ENCODE results near the gene EPS8L3. TPM values are rescaled to one million over a fixed set of nuclear protein-coding genes. Genes with fewer than 3 reads are reported as not detected.

Gene EPS8L3
- total RNA-seq, 4 donors from 2014 or later, result not detected

DNA sequence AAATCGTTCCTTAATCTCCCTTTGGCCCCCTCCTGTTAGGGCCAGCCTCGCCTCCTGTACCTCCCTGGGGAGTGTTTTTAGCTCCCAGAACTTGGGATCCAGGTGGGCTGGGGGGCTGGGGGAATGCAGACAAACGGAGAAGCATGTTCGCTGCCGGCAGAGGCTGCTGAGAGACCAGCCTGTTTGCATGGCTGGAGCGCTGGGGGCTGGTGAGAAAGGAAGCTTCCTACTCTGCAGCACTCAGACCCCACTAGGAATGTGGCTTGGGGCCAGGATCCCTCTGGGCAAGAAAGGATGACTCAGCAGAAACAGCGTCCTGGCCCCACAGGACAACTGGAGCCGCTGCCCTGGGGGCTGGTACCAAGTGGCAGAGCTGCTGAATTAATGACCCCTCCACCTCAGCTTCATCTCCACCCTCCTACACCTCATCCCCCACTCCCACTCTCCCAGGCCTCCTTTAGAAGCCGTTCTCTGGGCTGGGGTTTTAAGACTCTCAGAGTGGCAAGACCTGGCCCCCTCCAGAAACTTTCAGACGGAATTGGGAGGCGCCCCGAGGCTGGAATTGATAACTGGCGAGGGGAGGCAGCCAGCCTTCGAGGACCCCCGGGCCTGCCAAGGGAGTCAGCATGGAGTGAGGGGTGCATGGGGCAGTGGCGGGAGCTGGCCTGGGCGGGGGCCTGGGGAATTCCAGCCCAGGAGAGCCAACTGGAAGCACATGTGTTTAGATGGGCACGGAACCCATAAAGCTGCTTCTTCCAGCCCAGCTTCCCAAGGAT is 28.5 kb upstream of the EPS8L3 start:
- Histone ChIP-seq H3K4me1 (peaks cover 27 to 51% of the 10 kb centered on the region in 2 donors), H3K4me3 (replicated peaks in 1 of 3) (no peak overlapping the region), H3K9me3 (no peaks in the 10 kb centered on the region), H3K27ac (peak overlapping the region; percentile 48 to 76 (median 68)), H3K27me3 (no peaks in the 10 kb centered on the region), H3K36me3 (no peaks in the 10 kb centered on the region)
- WGBS, 2 donors, result 10 to 32% methylated on average over 10 to 18 of the region's 18 CpGs
- TF ChIP-seq POLR2A (IDR thresholded peaks at IDR 0.05), result no peak
- TF ChIP-seq, protein P1, sequence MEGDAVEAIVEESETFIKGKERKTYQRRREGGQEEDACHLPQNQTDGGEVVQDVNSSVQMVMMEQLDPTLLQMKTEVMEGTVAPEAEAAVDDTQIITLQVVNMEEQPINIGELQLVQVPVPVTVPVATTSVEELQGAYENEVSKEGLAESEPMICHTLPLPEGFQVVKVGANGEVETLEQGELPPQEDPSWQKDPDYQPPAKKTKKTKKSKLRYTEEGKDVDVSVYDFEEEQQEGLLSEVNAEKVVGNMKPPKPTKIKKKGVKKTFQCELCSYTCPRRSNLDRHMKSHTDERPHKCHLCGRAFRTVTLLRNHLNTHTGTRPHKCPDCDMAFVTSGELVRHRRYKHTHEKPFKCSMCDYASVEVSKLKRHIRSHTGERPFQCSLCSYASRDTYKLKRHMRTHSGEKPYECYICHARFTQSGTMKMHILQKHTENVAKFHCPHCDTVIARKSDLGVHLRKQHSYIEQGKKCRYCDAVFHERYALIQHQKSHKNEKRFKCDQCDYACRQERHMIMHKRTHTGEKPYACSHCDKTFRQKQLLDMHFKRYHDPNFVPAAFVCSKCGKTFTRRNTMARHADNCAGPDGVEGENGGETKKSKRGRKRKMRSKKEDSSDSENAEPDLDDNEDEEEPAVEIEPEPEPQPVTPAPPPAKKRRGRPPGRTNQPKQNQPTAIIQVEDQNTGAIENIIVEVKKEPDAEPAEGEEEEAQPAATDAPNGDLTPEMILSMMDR (IDR thresholded peaks at IDR 0.05), result peak in 4 of 6 experiments; percentile 61 to 78 (median 72)
- DNase-seq, result peak; percentile 96 to 98
- intact Hi-C loops (cut with DNase I), result no loop called here

DNA sequence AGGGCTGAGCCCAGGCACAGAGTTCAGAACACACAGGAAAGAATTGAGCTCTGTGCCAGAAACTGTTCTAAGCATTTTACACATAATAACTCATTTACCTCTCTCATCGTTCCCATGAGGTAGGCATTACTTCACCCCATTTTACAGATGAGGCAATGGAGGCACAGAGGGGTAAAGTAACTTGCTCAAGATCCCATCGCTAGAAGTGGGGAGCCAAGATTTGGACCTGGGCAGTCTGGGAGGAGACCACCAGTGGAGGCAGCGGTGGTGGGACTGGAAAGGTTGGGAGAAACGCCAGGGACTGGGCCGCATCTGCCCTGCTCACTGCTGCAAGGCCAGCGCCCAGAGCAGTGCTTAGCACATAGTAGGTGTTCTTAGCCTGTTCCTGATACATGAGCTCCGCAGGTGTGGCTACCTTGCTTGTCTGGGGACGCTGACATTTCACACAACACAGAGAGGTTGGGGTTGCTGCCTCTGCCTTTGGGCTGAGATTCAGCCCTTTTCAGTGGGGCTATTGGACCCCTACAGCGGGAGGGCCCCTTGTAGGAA is 27.8 kb upstream of the EPS8L3 start:
- Histone ChIP-seq H3K9me3 (no peaks in the 10 kb centered on the region), H3K36me3 (no peaks in the 10 kb centered on the region), H3K4me3 (replicated peaks in 1 of 3) (no peak overlapping the region), H3K4me1 (peaks cover 25 to 50% of the 10 kb centered on the region in 2 donors), H3K27ac (peak overlapping the region in 2 of 3 donors; percentile 48 to 76), H3K27me3 (no peaks in the 10 kb centered on the region)
- 78 to 84% methylated on average over 7 to 9 of the region's 9 CpGs for WGBS, 2 donors
- TF ChIP-seq, protein P1 (IDR thresholded peaks at IDR 0.05), result no peak
- TF ChIP-seq POLR2A (IDR thresholded peaks at IDR 0.05), result no peak
- DNase-seq, result no peak
- intact Hi-C loops (cut with DNase I), result no loop called here

DNA sequence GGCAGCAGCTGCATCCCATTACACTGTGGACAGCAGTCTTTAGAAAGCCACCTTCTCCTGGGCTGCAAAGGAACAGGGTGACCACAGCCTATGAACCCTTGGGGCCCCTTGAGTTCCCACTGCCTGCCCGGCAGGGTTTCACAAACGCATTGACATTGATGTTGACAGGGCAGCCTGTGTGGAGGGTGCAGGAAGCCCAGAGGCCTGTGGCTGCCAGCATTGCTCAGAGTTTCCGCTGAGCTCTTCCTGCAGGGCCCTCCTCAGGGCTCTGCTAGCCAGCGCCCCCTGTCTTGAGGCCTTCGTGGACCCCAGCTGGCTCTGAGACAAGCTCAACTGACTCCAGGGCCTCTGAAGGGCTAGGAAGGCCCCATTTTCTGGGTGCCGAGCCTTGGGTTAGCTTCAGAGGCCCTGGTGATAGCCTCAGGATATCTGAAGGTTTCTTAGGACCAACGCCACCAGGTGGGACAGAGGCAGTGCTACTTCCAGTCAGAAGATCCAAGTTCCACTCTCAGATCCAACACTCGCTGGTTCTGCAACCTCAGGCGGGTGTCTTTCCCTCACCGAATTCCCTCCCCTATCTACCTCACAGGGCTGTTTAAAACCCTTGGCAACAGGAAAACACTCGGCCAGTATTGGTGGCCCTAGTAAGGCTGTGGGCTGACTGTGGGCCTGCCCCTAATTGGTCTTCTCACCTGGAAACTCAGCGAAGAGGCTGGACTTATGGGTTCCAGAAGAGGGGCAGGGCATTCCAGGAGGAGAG is 27.2 kb upstream of the EPS8L3 start:
- no peaks in the 10 kb centered on the region for H3K27me3 ChIP-seq
- peaks cover 26 to 55% of the 10 kb centered on the region in 2 donors for H3K4me1 ChIP-seq
- TF ChIP-seq, protein P1 (IDR thresholded peaks at IDR 0.05), result peak in 1 of 6 experiments; percentile 25
- TF ChIP-seq POLR2A (IDR thresholded peaks at IDR 0.05), result no peak
- peak overlapping the region in 1 of 3 donors; percentile 41 for H3K27ac ChIP-seq
- no peak overlapping the region for H3K4me3 ChIP-seq (replicated peaks in 1 of 3)
- no peaks in the 10 kb centered on the region for H3K36me3 ChIP-seq
- DNase-seq, result peak in 1 of 2 donors; percentile 25
- no peaks in the 10 kb centered on the region for H3K9me3 ChIP-seq
- 81 to 90% methylated on average over 6 to 11 of the region's 12 CpGs for WGBS, 2 donors
- intact Hi-C loops (cut with DNase I), result no loop called here

DNA sequence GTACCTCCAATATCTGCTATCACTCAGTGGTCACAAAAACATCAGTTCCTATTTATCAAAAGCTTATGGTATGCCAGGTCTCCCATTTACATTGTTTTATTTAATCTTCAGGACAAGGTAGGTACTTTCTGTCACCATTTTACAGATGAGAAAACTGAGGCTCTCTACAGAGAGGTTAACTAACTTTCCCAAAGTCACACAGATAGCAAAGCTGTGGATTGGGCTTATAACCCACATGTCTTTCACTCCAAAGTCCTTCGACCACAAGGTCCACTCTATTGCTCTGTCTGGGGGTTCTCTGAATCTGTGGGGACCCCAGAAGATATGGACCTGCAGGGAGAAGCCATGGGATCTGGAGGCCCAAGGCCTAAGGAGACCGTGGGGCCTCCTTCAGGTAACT is 26.6 kb upstream of the EPS8L3 start:
- H3K4me1 ChIP-seq, result peaks cover 26 to 55% of the 10 kb centered on the region in 2 donors

More for the DNA sequence above, 26.6 kb upstream of the EPS8L3 start:
- no peaks in the 10 kb centered on the region for H3K9me3 ChIP-seq
- H3K27me3 ChIP-seq, result no peaks in the 10 kb centered on the region
- no peak for DNase-seq
- no peaks in the 10 kb centered on the region for H3K36me3 ChIP-seq
- intact Hi-C loops (cut with DNase I), result no loop called here
- no peak overlapping the region for H3K4me3 ChIP-seq (replicated peaks in 1 of 3)
- no peak overlapping the region for H3K27ac ChIP-seq
- 82 to 100% methylated on average over 2 of the region's 2 CpGs for whole genome bisulfite sequencing, 2 donors
- no peak for TF ChIP-seq POLR2A (IDR thresholded peaks at IDR 0.05)
- TF ChIP-seq, protein P1 (IDR thresholded peaks at IDR 0.05), result no peak
